SK-N-SH (cell line): ENCODE measurements around the gene TOR1A. TPM values are rescaled to one million over a fixed set of nuclear protein-coding genes. Genes with fewer than 3 reads are reported as not detected.

ENCODE experiments used
- CTCF ChIA-PET: fragments of 300-600, 350-600 bp; formaldehyde crosslinking; extraction: SDS; loops from one replicate; lab custom pipeline; 2021; lab: Yijun Ruan, JAX
- POLR2A ChIA-PET: fragments of 350-600 bp; sonication (Branson Sonifier 250); formaldehyde crosslinking; extraction: SDS; loops from one replicate; lab custom pipeline; 2020; ENCODE audit warnings: antibody characterized with exemption, inconsistent platforms; lab: Yijun Ruan, JAX
- DNase-seq: peaks from one replicate; pipeline ENCODE4 v3.0.0; 2012
- H2AFZ ChIP-seq: fragments of 200-600 bp; sonication (generic); 2 replicates; pipeline ENCODE4 v1.8.1; 2016; ENCODE audit warnings: antibody characterized with exemption, mild to moderate bottlenecking, low read depth
- H3F3A ChIP-seq: fragments of 200-600 bp; sonication (generic); replicated peaks from 2 replicates; pipeline ENCODE3; 2016; ENCODE audit warnings: antibody characterized with exemption, mild to moderate bottlenecking; ENCODE audit not compliant: insufficient read depth
- H3K27ac ChIP-seq, 2 experiments: fragments of 200-500 bp in 1 of 2; fragments of 200-600 bp in 1 of 2; sonication (Bioruptor generic) in 1 of 2; sonication (generic), shearing (Covaris generic) in 1 of 2; 2 replicates each; pipeline versions ENCODE4 v1.5.1 to v1.6.1; 2014 to 2016; ENCODE audit warnings: low read depth in 2 of 2, inconsistent platforms in 1 of 2, low read length in 1 of 2, mild to moderate bottlenecking in 1 of 2, mixed read lengths in 1 of 2
- H3K27me3 ChIP-seq: fragments of 200-600 bp; sonication (generic), shearing (Covaris generic); 2 replicates; pipeline ENCODE4 v1.6.1; 2016; ENCODE audit warnings: mixed run types; ENCODE audit not compliant: insufficient read depth
- H3K36me3 ChIP-seq, 2 experiments: fragments of 200-500 bp in 1 of 2; fragments of 200-600 bp in 1 of 2; sonication (Bioruptor generic) in 1 of 2; sonication (generic) in 1 of 2; replicated peaks in 1 of 2; 2 replicates each; pipeline versions ENCODE3 to v1.5.1; 2014 to 2016; ENCODE audit warnings: low read length in 1 of 2, mild to moderate bottlenecking in 1 of 2; ENCODE audit not compliant: insufficient read depth in 2 of 2, control insufficient read depth in 1 of 2
- H3K4me1 ChIP-seq, 2 experiments: fragments of 200-500 bp in 1 of 2; fragments of 200-600 bp in 1 of 2; sonication (Bioruptor generic) in 1 of 2; sonication (generic), shearing (Covaris generic) in 1 of 2; 2 replicates each; pipeline versions ENCODE4 v1.5.1 to v1.6.1; 2014 to 2016; ENCODE audit warnings: low read depth in 1 of 2, low read length in 1 of 2, mixed run types in 1 of 2; ENCODE audit not compliant: insufficient read depth in 2 of 2, control insufficient read depth in 1 of 2
- H3K4me2 ChIP-seq: fragments of 200-600 bp; sonication (generic), shearing (Covaris generic); 2 replicates; pipeline ENCODE4 v1.6.1; 2017; ENCODE audit warnings: mixed run types
- H3K4me3 ChIP-seq, 2 experiments: fragments of 200-500 bp in 1 of 2; fragments of 200-600 bp in 1 of 2; sonication (Bioruptor generic) in 1 of 2; sonication (generic), shearing (Covaris generic) in 1 of 2; 2 replicates each; pipeline versions ENCODE4 v1.5.1 to v1.8.1; 2014 to 2016; ENCODE audit warnings: low read depth in 2 of 2, inconsistent platforms in 1 of 2, low read length in 1 of 2, mild to moderate bottlenecking in 1 of 2, mixed read lengths in 1 of 2, moderate library complexity in 1 of 2
- H3K79me2 ChIP-seq: fragments of 200-600 bp; sonication (generic); 2 replicates; pipeline ENCODE4 v1.8.1; 2017; ENCODE audit warnings: mild to moderate bottlenecking; ENCODE audit not compliant: insufficient read depth
- H3K9ac ChIP-seq: fragments of 200-600 bp; sonication (generic); 2 replicates; pipeline ENCODE4 v1.6.1; 2017; ENCODE audit warnings: mixed run types
- H3K9me2 ChIP-seq: fragments of 200-600 bp; sonication (generic); 2 replicates; pipeline ENCODE4 v1.6.1; 2017; ENCODE audit warnings: mixed run types
- H3K9me3 ChIP-seq: fragments of 200-600 bp; sonication (generic); 2 replicates; pipeline ENCODE4 v1.6.1; 2017; ENCODE audit warnings: mixed run types, mild to moderate bottlenecking, moderate library complexity
- H4K20me1 ChIP-seq: fragments of 200-600 bp; sonication (generic); 2 replicates; pipeline ENCODE4 v1.6.1; 2017; ENCODE audit warnings: mild to moderate bottlenecking, mixed run types; ENCODE audit not compliant: insufficient read depth
- CHD2 ChIP-seq: fragments of 150-350 bp; IDR thresholded peaks from 2 replicates; pipeline ENCODE4 v1.6.1; 2018; ENCODE audit warnings: low read length; ENCODE audit not compliant: partially characterized antibody
- ELF1 ChIP-seq: IDR thresholded peaks from 2 replicates; pipeline ENCODE4 v1.4.0; 2012
- EP300 ChIP-seq, 2 experiments: IDR thresholded peaks; 2 replicates each; pipeline versions ENCODE4 v1.4.0 to v1.6.1; 2012; ENCODE audit warnings: borderline replicate concordance in 1 of 2, low read depth in 1 of 2, low read length in 1 of 2
- FOSL2 ChIP-seq: IDR thresholded peaks from 2 replicates; pipeline ENCODE4 v1.4.0; 2012; ENCODE audit warnings: low read depth, mild to moderate bottlenecking, moderate library complexity, borderline replicate concordance
- FOXM1 ChIP-seq: IDR thresholded peaks from 2 replicates; pipeline ENCODE4 v1.4.0; 2012; ENCODE audit warnings: low read depth, mild to moderate bottlenecking
- GATA2 ChIP-seq: sonication (generic); formaldehyde crosslinking; IDR thresholded peaks from 2 replicates; pipeline ENCODE4 v1.5.0; 2020; ENCODE audit warnings: mild to moderate bottlenecking, missing genetic modification reagents
- IRF3 ChIP-seq: fragments of 150-350 bp; IDR thresholded peaks from 2 replicates; pipeline ENCODE4 v1.6.1; 2016; ENCODE audit warnings: mild to moderate bottlenecking, low read depth, low read length
- JUND ChIP-seq: IDR thresholded peaks from 2 replicates; pipeline ENCODE4 v1.4.0; 2012
- MEF2A ChIP-seq: IDR thresholded peaks from 2 replicates; pipeline ENCODE4 v1.4.0; 2012; ENCODE audit warnings: low read depth, borderline replicate concordance
- NFIC ChIP-seq: IDR thresholded peaks from 2 replicates; pipeline ENCODE4 v1.4.0; 2012; ENCODE audit warnings: borderline replicate concordance
- NRF1 ChIP-seq: IDR thresholded peaks from 2 replicates; pipeline ENCODE4 v1.6.1; 2012; ENCODE audit warnings: low read depth, mild to moderate bottlenecking, low read length
- POLR2AphosphoS5 ChIP-seq: IDR thresholded peaks from 2 replicates; pipeline ENCODE4 v1.6.1; 2012; ENCODE audit warnings: low read depth, low read length
- RCOR1 ChIP-seq: fragments of 150-350 bp; IDR thresholded peaks from 2 replicates; pipeline ENCODE4 v1.6.1; 2017; ENCODE audit warnings: antibody characterized with exemption, low read length
- SMC3 ChIP-seq: IDR thresholded peaks from 2 replicates; pipeline ENCODE4 v1.6.1; 2012; ENCODE audit warnings: low read depth, low read length, improper control_type of control experiment
- TAF1 ChIP-seq: IDR thresholded peaks from 2 replicates; pipeline ENCODE4 v1.6.1; 2012; ENCODE audit warnings: low read depth, mild to moderate bottlenecking, low read length, moderate library complexity, borderline replicate concordance
- USF1 ChIP-seq: IDR thresholded peaks from 2 replicates; pipeline ENCODE4 v1.4.0; 2012; ENCODE audit warnings: low read depth, borderline replicate concordance
- YY1 ChIP-seq: IDR thresholded peaks from 2 replicates; pipeline ENCODE4 v1.4.0; 2012; ENCODE audit warnings: low read depth, mild to moderate bottlenecking
- WGBS: methylation state at CpG from one replicate; pipeline ENCODE4 v1.1.6; 2017; ENCODE audit warnings: low lambda C conversion rate; 5-methylcytosine and 5-hydroxymethylcytosine counted together
- polyA plus RNA-seq, 3 experiments: library from polyadenylated mRNA; depleted of rRNA; stranded (reverse); fragments of >200 nt; gene quantifications; 2 replicates each; pipeline ENCODE4 v1.2.3, GENCODE V29; 2012
- TF ChIP-seq, protein P1 (sequence below): fragments of 150-350 bp; IDR thresholded peaks from 2 replicates; pipeline ENCODE4 v1.6.1; 2017; ENCODE audit warnings: antibody characterized with exemption, low read length, low read depth, borderline replicate concordance

TOR1A gene
- polyA plus RNA-seq, 1 of the 3 experiments (the other 2 are of a cell fraction): 85.3 TPM

DNA sequence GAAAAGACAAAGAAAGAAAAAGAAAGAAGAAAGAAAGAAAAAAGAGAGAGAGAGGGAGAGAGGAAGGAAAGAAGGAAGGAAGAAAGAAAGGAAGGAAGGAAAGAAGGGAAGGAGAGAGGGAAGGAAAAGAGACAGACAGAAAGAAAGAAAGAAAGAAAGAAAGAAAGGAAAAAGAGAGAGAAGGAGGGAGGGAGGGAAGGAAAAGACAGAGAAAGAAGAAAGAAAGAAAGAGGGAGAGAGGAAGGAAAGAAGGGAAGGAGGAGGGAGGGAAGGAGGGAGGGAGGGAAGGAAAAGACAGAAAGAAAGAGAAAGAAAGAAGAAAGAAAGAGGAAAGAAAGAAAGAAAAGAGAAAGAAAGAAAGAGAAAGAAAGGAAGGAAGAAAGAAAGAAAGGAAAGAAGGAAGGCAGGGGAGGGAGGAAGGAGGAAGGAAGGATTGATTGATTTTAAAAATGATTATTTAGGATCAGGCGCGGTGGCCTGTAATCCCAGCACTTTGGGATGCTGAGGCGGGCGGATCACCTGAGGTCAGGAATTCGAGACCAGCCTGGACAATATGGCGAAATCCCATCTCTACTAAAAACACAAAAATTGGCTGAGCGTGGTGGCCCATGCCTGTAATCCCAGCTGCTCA, 44.3 kb downstream of the TOR1A start:
- Histone ChIP-seq H3K4me1 (peaks cover 4 to 6% of the 10 kb centered on the region in 2 experiments; a peak in 1 of 4 replicates), H3K79me2 (no peaks in the 10 kb centered on the region), H3K27ac (no peak overlapping the region), H3K4me2 (no peak overlapping the region), H2AFZ (no peak overlapping the region), H3K4me3 (no peak overlapping the region), H3K36me3 (no peaks in the 10 kb centered on the region), H3K27me3 (no peaks in the 10 kb centered on the region), H4K20me1 (no peaks in the 10 kb centered on the region), H3F3A (no peaks in the 10 kb centered on the region), H3K9me3 (no peaks in the 10 kb centered on the region), H3K9ac (no peak overlapping the region), H3K9me2 (no peaks in the 10 kb centered on the region)
- 93% methylated on average over 7 of the region's 7 CpGs for WGBS
- no peak for DNase-seq
- ChIA-PET POLR2A (no interaction called here), CTCF (interaction anchor here (8.7 to 19.6 kb wide), 3 partner anchors 40 to 137 kb away, joined by 81 to 356 read pairs (median 88); partner anchors contain the start of gene ASB6)
- no peak for TF ChIP-seq FOXM1
- no peak for TF ChIP-seq IRF3
- TF ChIP-seq TAF1: no peak
- TF ChIP-seq USF1: no peak
- no peak for TF ChIP-seq NRF1
- TF ChIP-seq JUND: no peak
- TF ChIP-seq, protein P1, sequence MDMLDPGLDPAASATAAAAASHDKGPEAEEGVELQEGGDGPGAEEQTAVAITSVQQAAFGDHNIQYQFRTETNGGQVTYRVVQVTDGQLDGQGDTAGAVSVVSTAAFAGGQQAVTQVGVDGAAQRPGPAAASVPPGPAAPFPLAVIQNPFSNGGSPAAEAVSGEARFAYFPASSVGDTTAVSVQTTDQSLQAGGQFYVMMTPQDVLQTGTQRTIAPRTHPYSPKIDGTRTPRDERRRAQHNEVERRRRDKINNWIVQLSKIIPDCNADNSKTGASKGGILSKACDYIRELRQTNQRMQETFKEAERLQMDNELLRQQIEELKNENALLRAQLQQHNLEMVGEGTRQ: no peak
- no peak for TF ChIP-seq GATA2
- TF ChIP-seq SMC3: no peak
- no peak for TF ChIP-seq FOSL2
- TF ChIP-seq EP300 (IDR thresholded peaks at IDR 0.05; ENCODE audit: borderline replicate concordance in 1 of 2, low read depth in 1 of 2, low read length in 1 of 2): no peak
- no peak for TF ChIP-seq NFIC
- TF ChIP-seq MEF2A: no peak
- TF ChIP-seq CHD2: no peak
- TF ChIP-seq ELF1: no peak
- TF ChIP-seq POLR2AphosphoS5: no peak
- no peak for TF ChIP-seq RCOR1
- TF ChIP-seq YY1: no peak
